COLO668 (cell line): Measurements from ENCODE around the gene DLX4.

Experiments
- DNase-seq: peaks from one replicate; lab custom pipeline; 2025; ENCODE audit not compliant: unreplicated experiment; lab: John Stamatoyannopoulos, UW

Gene DLX4

GRCh38 chr17:49986396-49987289, 17.7 kb downstream of the DLX4 start:
- no peak for DNase-seq

GRCh38 chr17:49987290-49987585, 18.2 kb downstream of the DLX4 start:
- DNase-seq, result no peak

GRCh38 chr17:49987681-49988441, 18.9 kb downstream of the DLX4 start:
- DNase-seq, result no peak

DNA sequence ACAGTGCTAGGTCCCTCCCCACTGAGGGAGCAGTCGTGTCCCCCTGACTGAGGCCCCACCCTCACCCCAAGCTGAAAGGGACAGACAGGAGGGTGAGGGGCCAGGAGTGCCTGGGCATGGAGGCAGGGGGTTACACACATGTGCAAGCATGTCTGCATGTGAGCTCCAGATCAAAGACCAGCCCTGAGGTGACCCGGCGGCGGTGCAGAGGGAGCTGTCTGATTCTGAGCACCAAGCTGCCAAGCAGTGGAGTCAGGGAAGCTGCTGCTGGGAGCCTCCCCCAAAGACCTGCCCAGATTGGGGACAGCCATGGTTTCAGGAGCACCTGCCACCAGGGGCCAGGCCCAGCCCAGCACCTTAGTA, 20.5 kb downstream of the DLX4 start:
- no peak for DNase-seq

- DNase-seq, result no peak
Observed at GRCh38 chr17:49990331-49990730, 21.3 kb downstream of the DLX4 start.

- no peak for DNase-seq
Observed at GRCh38 chr17:49990921-49991320, 21.9 kb downstream of the DLX4 start.

GRCh38 chr17:49991409-49991808, 22.4 kb downstream of the DLX4 start:
- DNase-seq, result no peak

- DNase-seq, result no peak
Observed at GRCh38 chr17:49992191-49992932, 23.4 kb downstream of the DLX4 start.

GRCh38 chr17:49992933-49993422, 24.0 kb downstream of the DLX4 start:
- no peak for DNase-seq

GRCh38 chr17:49993423-49994060, 24.6 kb downstream of the DLX4 start:
- peak; percentile 11 for DNase-seq

- DNase-seq, result no peak
Observed at GRCh38 chr17:49994085-49995054, 25.4 kb downstream of the DLX4 start.

GRCh38 chr17:49995055-49995738, 26.2 kb downstream of the DLX4 start, which contains the start of gene DLX3:
DLX3 (minus strand) TSS chr17:49995224; CDS start chr17:49994998, 226 bp downstream.
- peak; percentile 2 for DNase-seq

GRCh38 chr17:49996121-49996494, 27.1 kb downstream of the DLX4 start:
- DNase-seq, result no peak

DNA sequence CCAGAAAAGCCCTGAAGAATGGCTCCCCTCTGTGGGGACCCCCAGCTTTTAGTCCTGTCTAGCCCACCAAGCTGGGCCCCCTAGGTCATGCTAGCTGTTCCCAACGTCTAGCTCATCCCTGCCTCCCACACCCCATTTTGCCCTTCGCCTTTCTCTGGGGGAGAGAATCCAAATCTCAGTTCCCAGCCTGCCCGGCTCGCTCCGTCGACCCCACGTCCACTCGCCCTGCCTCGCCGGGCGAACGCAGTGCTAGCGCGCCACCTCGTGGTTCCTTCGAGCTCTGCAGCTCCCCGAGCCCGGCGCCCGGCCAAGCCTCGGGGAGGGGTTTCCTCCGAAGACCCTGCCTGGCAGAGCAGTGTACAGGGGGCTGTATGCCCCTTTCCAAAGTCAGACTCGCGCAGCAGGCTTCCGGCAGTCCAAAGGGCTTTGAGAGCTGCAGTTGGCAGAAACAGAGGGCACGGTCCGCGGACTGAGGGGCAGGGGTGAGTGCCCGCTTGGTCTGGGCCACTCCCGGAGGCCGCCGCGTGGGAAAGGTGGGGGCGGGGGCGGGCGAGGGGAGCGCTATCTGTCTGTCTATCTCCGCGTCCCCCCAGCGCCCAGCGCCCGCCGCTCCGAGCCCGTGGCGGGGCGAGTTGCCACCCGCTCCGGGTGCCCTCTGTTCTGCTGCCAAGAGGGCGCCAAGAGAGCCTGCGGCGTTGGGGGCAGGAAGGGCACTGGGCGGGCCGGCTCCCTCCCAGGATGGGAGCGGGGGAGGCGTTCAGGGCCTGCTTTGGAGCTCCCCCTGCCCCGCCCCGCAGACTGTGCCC, 27.7 kb downstream of the DLX4 start:
- DNase-seq, result peak; percentile 29

GRCh38 chr17:49997301-49997650, 28.3 kb downstream of the DLX4 start:
- DNase-seq, result no peak

DNA sequence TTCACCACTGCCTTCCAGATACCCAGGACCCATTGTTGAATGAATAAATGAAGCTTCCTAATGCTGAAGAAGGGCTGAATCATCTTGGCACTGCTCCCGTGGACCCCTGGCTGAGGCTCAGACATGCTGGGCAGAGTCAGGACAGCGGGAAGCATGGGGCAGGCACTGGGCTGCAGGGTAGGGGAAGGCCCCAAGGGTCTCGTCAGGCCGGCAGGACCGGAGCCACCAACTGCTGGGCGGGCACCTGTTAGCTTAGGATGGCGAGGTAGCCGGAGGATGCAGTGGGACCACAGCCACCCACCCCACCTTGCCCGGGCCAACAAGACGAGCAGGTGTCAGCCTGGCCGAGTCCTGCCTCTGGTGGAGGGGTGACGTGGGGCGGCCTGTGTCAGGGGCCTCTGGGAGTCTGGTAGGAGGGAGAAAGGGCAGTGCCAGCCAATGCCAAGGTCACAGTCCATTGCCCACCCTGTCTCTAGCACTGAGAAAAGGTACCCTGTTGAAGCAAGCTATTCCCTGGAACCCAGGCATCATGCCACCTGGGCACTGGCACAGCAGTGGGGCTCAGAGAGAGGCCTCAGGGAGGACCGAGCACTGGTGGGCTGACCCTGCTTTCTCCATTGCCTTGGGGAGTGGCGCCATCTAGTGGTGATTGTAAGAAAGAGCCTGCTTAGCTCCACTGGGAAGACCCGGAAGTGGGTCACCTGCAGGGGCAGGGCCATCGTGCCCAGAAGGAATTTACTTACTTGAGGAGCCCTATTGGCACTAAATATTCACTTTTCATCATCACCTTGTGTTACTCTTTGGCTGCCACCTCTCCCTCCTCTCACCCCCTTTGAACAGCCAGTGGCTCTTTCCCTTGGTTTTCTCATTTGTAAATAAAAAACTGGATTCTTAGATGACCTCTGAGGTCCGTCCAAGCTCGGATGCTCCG, 29.0 kb downstream of the DLX4 start:
- DNase-seq, result peak; percentile 74

- no peak for DNase-seq
Observed at GRCh38 chr17:49998836-49999511, 30.0 kb downstream of the DLX4 start.
